ENCODE data around the gene KIFAP3.

Gene KIFAP3

GRCh38 chr1:169999331-169999741, 75.2 kb downstream of the KIFAP3 start:
- Histone ChIP-seq H3K27me3 (ENCODE audit: insufficient read depth, low read length, poor library complexity) (no peaks in the 10 kb centered on the region), H3K9ac (ENCODE audit: low read length) (no peak overlapping the region), H2AK5ac (ENCODE audit: low read length) (no peak overlapping the region), H3K36me3 (ENCODE audit: control insufficient read depth, insufficient read depth, low read length) (no peaks in the 10 kb centered on the region), H3K23ac (ENCODE audit: low read length) (no peak overlapping the region), H4K5ac (ENCODE audit: low read length) (no peak overlapping the region), H3K4ac (ENCODE audit: low read depth, low read length) (no peak overlapping the region), H3K27ac (ENCODE audit: low read depth, low read length) (no peak overlapping the region), H3K56ac (ENCODE audit: low read length) (no peak overlapping the region), H2BK15ac (replicated peaks; ENCODE audit: low read depth) (no peak overlapping the region), H2BK120ac (ENCODE audit: low read depth, low read length) (no peak overlapping the region), H2BK5ac (ENCODE audit: low read length) (no peak overlapping the region), H3K79me2 (ENCODE audit: control insufficient read depth, insufficient read depth, low read length) (no peaks in the 10 kb centered on the region), H3K4me1 (ENCODE audit: control insufficient read depth, low read depth, low read length) (no peaks in the 10 kb centered on the region), H3K4me2 (ENCODE audit: low read length) (no peak overlapping the region), H3K79me1 (ENCODE audit: low read length) (no peaks in the 10 kb centered on the region), H3K18ac (ENCODE audit: low read length) (no peak overlapping the region), H3K4me3 (ENCODE audit: low read length) (no peak overlapping the region), H4K8ac (ENCODE audit: low read depth, low read length) (no peak overlapping the region)
- no peak for DNase-seq
- WGBS (ENCODE audit: extremely low coverage, insufficient coverage, low lambda C conversion rate) = no CpG with 5 or more reads among the region's 4 CpGs

GRCh38 chr1:169995993-169996392, 78.5 kb downstream of the KIFAP3 start:
- no peak overlapping the region for H3K27ac ChIP-seq (ENCODE audit: low read depth, low read length)
- no peaks in the 10 kb centered on the region for H3K79me2 ChIP-seq (ENCODE audit: control insufficient read depth, insufficient read depth, low read length)
- no peak overlapping the region for H3K9ac ChIP-seq (ENCODE audit: low read length)
- WGBS (ENCODE audit: extremely low coverage, insufficient coverage, low lambda C conversion rate) = no CpG with 5 or more reads among the region's 2 CpGs
- H3K36me3 ChIP-seq (ENCODE audit: control insufficient read depth, insufficient read depth, low read length) = no peaks in the 10 kb centered on the region
- H3K4me2 ChIP-seq (ENCODE audit: low read length) = no peak overlapping the region
- H2BK15ac ChIP-seq (replicated peaks; ENCODE audit: low read depth) = no peak overlapping the region
- no peak overlapping the region for H2BK120ac ChIP-seq (ENCODE audit: low read depth, low read length)
- no peaks in the 10 kb centered on the region for H3K79me1 ChIP-seq (ENCODE audit: low read length)
- no peak overlapping the region for H4K5ac ChIP-seq (ENCODE audit: low read length)
- H3K4me3 ChIP-seq (ENCODE audit: low read length) = no peak overlapping the region
- no peaks in the 10 kb centered on the region for H3K4me1 ChIP-seq (ENCODE audit: control insufficient read depth, low read depth, low read length)
- no peak overlapping the region for H3K4ac ChIP-seq (ENCODE audit: low read depth, low read length)
- H3K56ac ChIP-seq (ENCODE audit: low read length) = no peak overlapping the region
- no peak for DNase-seq
- no peak overlapping the region for H2AK5ac ChIP-seq (ENCODE audit: low read length)
- H3K18ac ChIP-seq (ENCODE audit: low read length) = no peak overlapping the region
- no peaks in the 10 kb centered on the region for H3K27me3 ChIP-seq (ENCODE audit: insufficient read depth, low read length, poor library complexity)
- no peak overlapping the region for H2BK5ac ChIP-seq (ENCODE audit: low read length)
- no peak overlapping the region for H3K23ac ChIP-seq (ENCODE audit: low read length)
- H4K8ac ChIP-seq (ENCODE audit: low read depth, low read length) = no peak overlapping the region

GRCh38 chr1:169989246-169989645, 85.2 kb downstream of the KIFAP3 start:
- Histone ChIP-seq H2AK5ac (ENCODE audit: low read length) (no peak overlapping the region), H3K27me3 (ENCODE audit: insufficient read depth, low read length, poor library complexity) (no peaks in the 10 kb centered on the region), H2BK5ac (ENCODE audit: low read length) (no peak overlapping the region), H3K79me2 (ENCODE audit: control insufficient read depth, insufficient read depth, low read length) (no peaks in the 10 kb centered on the region), H2BK120ac (ENCODE audit: low read depth, low read length) (no peak overlapping the region), H4K8ac (ENCODE audit: low read depth, low read length) (no peak overlapping the region), H3K23ac (ENCODE audit: low read length) (no peak overlapping the region), H4K5ac (ENCODE audit: low read length) (no peak overlapping the region), H2BK15ac (replicated peaks; ENCODE audit: low read depth) (no peak overlapping the region), H3K9ac (ENCODE audit: low read length) (no peak overlapping the region), H3K4ac (ENCODE audit: low read depth, low read length) (no peak overlapping the region), H3K4me1 (ENCODE audit: control insufficient read depth, low read depth, low read length) (no peaks in the 10 kb centered on the region), H3K18ac (ENCODE audit: low read length) (no peak overlapping the region), H3K27ac (ENCODE audit: low read depth, low read length) (no peak overlapping the region), H3K4me3 (ENCODE audit: low read length) (no peak overlapping the region), H3K56ac (ENCODE audit: low read length) (no peak overlapping the region), H3K79me1 (ENCODE audit: low read length) (no peaks in the 10 kb centered on the region), H3K36me3 (ENCODE audit: control insufficient read depth, insufficient read depth, low read length) (no peaks in the 10 kb centered on the region), H3K4me2 (ENCODE audit: low read length) (no peak overlapping the region)
- WGBS (ENCODE audit: extremely low coverage, insufficient coverage, low lambda C conversion rate) = no CpG with 5 or more reads among the region's 2 CpGs
- no peak for DNase-seq

GRCh38 chr1:169985757-169986156, 88.7 kb downstream of the KIFAP3 start:
- Histone ChIP-seq H2BK15ac (replicated peaks; ENCODE audit: low read depth) (no peak overlapping the region), H3K27ac (ENCODE audit: low read depth, low read length) (no peak overlapping the region)
- no CpG with 5 or more reads among the region's 1 CpG for WGBS (ENCODE audit: extremely low coverage, insufficient coverage, low lambda C conversion rate)

GRCh38 chr1:169974067-169974466, 100.4 kb downstream of the KIFAP3 start:
- Histone ChIP-seq H2BK5ac (ENCODE audit: low read length) (no peak overlapping the region), H3K79me1 (ENCODE audit: low read length) (no peaks in the 10 kb centered on the region), H3K56ac (ENCODE audit: low read length) (no peak overlapping the region), H2BK15ac (replicated peaks; ENCODE audit: low read depth) (no peak overlapping the region), H4K5ac (ENCODE audit: low read length) (no peak overlapping the region), H3K36me3 (ENCODE audit: control insufficient read depth, insufficient read depth, low read length) (no peaks in the 10 kb centered on the region), H3K79me2 (ENCODE audit: control insufficient read depth, insufficient read depth, low read length) (no peaks in the 10 kb centered on the region), H3K4me3 (ENCODE audit: low read length) (no peak overlapping the region), H3K23ac (ENCODE audit: low read length) (no peak overlapping the region), H3K4me2 (ENCODE audit: low read length) (no peak overlapping the region), H2AK5ac (ENCODE audit: low read length) (no peak overlapping the region), H3K27me3 (ENCODE audit: insufficient read depth, low read length, poor library complexity) (no peaks in the 10 kb centered on the region), H2BK120ac (ENCODE audit: low read depth, low read length) (no peak overlapping the region), H3K4ac (ENCODE audit: low read depth, low read length) (no peak overlapping the region), H3K9ac (ENCODE audit: low read length) (no peak overlapping the region), H3K18ac (ENCODE audit: low read length) (no peak overlapping the region), H4K8ac (ENCODE audit: low read depth, low read length) (no peak overlapping the region), H3K4me1 (ENCODE audit: control insufficient read depth, low read depth, low read length) (no peaks in the 10 kb centered on the region), H3K27ac (ENCODE audit: low read depth, low read length) (no peak overlapping the region)
- no peak for DNase-seq

More at GRCh38 chr1:169985757-169986156, 88.7 kb downstream of the KIFAP3 start:
- Histone ChIP-seq H3K27me3 (ENCODE audit: insufficient read depth, low read length, poor library complexity) (no peaks in the 10 kb centered on the region), H3K79me1 (ENCODE audit: low read length) (no peaks in the 10 kb centered on the region), H2BK120ac (ENCODE audit: low read depth, low read length) (no peak overlapping the region), H3K4ac (ENCODE audit: low read depth, low read length) (no peak overlapping the region), H3K56ac (ENCODE audit: low read length) (no peak overlapping the region), H3K4me1 (ENCODE audit: control insufficient read depth, low read depth, low read length) (no peaks in the 10 kb centered on the region), H3K9ac (ENCODE audit: low read length) (no peak overlapping the region), H3K18ac (ENCODE audit: low read length) (no peak overlapping the region), H3K23ac (ENCODE audit: low read length) (no peak overlapping the region), H4K5ac (ENCODE audit: low read length) (no peak overlapping the region), H2BK5ac (ENCODE audit: low read length) (no peak overlapping the region), H3K36me3 (ENCODE audit: control insufficient read depth, insufficient read depth, low read length) (no peaks in the 10 kb centered on the region), H3K79me2 (ENCODE audit: control insufficient read depth, insufficient read depth, low read length) (no peaks in the 10 kb centered on the region), H3K4me2 (ENCODE audit: low read length) (no peak overlapping the region), H2AK5ac (ENCODE audit: low read length) (no peak overlapping the region), H4K8ac (ENCODE audit: low read depth, low read length) (no peak overlapping the region), H3K4me3 (ENCODE audit: low read length) (no peak overlapping the region)
- no peak for DNase-seq

- no peak overlapping the region for H4K8ac ChIP-seq (ENCODE audit: low read depth, low read length)
- H3K4me2 ChIP-seq (ENCODE audit: low read length) = no peak overlapping the region
- no peaks in the 10 kb centered on the region for H3K36me3 ChIP-seq (ENCODE audit: control insufficient read depth, insufficient read depth, low read length)
- no peaks in the 10 kb centered on the region for H3K27me3 ChIP-seq (ENCODE audit: insufficient read depth, low read length, poor library complexity)
- no peaks in the 10 kb centered on the region for H3K79me1 ChIP-seq (ENCODE audit: low read length)
- H3K4me1 ChIP-seq (ENCODE audit: control insufficient read depth, low read depth, low read length) = no peaks in the 10 kb centered on the region
- H3K4ac ChIP-seq (ENCODE audit: low read depth, low read length) = no peak overlapping the region
- H3K18ac ChIP-seq (ENCODE audit: low read length) = no peak overlapping the region
- no peak overlapping the region for H3K27ac ChIP-seq (ENCODE audit: low read depth, low read length)
- no peak overlapping the region for H3K9ac ChIP-seq (ENCODE audit: low read length)
- no peak overlapping the region for H2AK5ac ChIP-seq (ENCODE audit: low read length)
- no peak overlapping the region for H3K4me3 ChIP-seq (ENCODE audit: low read length)
- H2BK15ac ChIP-seq (replicated peaks; ENCODE audit: low read depth) = no peak overlapping the region
- H4K5ac ChIP-seq (ENCODE audit: low read length) = no peak overlapping the region
- no CpG with 5 or more reads among the region's 2 CpGs for WGBS (ENCODE audit: extremely low coverage, insufficient coverage, low lambda C conversion rate)
- no peak overlapping the region for H2BK120ac ChIP-seq (ENCODE audit: low read depth, low read length)
- H3K23ac ChIP-seq (ENCODE audit: low read length) = no peak overlapping the region
- no peak overlapping the region for H3K56ac ChIP-seq (ENCODE audit: low read length)
- no peak for DNase-seq
- no peaks in the 10 kb centered on the region for H3K79me2 ChIP-seq (ENCODE audit: control insufficient read depth, insufficient read depth, low read length)
- H2BK5ac ChIP-seq (ENCODE audit: low read length) = no peak overlapping the region
These were observed 104.4 kb downstream of the KIFAP3 start for GRCh38 chr1:169970114-169970513.

All from mesendoderm (in vitro differentiated cells).